GM10248 (cell line): Measurements from ENCODE around the gene ANTKMT.

Experiments
- CTCF ChIA-PET: fragments of 300-600 bp; sonication (Branson Sonifier 250); formaldehyde crosslinking; extraction: SDS; loops from one replicate; lab custom pipeline; 2021; ENCODE audit warnings: antibody characterized with exemption; lab: Yijun Ruan, JAX
- POLR2A ChIA-PET: fragments of 350-650 bp; sonication (Branson Sonifier 250); formaldehyde crosslinking; extraction: SDS; loops from one replicate; lab custom pipeline; 2020; ENCODE audit warnings: antibody characterized with exemption; lab: Yijun Ruan, JAX
- DNase-seq: peaks from one replicate; pipeline ENCODE4 v3.0.0; 2012; ENCODE audit errors: extremely low spot score
- TF ChIP-seq, protein P1 (sequence below): IDR thresholded peaks from 2 replicates; pipeline ENCODE4 v1.5.1; 2012; ENCODE audit warnings: mild to moderate bottlenecking, low read depth; ENCODE audit errors: extremely low read depth, missing control alignments, control extremely low read depth

ANTKMT gene

DNA sequence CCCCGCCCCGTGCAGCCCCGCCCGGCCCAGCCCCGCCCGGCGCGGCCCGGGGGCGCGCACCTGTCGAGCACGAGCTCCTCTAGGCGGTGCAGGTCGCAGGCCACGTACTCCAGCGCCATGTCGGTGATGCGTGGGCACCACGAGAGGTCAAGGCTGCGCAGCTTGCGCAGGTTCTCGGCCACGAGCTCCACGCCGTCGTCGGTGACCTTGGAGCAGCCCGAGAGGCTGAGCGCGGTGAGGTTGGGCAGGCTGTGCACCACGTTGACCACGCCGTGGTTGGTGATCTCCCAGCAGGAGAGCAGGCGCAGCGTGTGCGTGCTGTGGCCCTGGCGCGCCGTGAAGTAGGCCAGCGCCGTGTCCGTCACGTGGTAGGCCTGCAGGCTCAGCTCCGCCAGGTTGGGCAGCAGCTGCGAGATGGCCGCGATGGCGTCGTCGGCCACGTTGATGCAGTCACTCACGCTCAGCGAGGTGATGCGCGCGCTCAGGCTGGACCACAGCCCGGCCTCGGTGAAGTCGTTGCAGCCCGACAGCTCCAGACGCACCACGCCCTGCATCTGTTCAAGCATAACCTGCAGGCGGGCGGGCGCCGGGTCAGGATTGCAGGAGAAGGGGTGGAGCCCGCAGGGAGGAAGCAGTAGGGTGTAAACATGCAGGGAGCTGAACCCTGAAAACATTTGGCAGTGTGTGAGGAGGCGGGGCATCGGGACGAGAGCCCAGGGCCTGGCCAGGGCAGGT lies 25.4 kb upstream of the ANTKMT start:
- POLR2A ChIA-PET: interaction anchor here (0.5 kb wide), 1 partner anchor 113 kb away, joined by 4 read pairs; no protein-coding TSS in a partner anchor
- DNase-seq: peak; percentile 83
- TF ChIP-seq, protein P1, sequence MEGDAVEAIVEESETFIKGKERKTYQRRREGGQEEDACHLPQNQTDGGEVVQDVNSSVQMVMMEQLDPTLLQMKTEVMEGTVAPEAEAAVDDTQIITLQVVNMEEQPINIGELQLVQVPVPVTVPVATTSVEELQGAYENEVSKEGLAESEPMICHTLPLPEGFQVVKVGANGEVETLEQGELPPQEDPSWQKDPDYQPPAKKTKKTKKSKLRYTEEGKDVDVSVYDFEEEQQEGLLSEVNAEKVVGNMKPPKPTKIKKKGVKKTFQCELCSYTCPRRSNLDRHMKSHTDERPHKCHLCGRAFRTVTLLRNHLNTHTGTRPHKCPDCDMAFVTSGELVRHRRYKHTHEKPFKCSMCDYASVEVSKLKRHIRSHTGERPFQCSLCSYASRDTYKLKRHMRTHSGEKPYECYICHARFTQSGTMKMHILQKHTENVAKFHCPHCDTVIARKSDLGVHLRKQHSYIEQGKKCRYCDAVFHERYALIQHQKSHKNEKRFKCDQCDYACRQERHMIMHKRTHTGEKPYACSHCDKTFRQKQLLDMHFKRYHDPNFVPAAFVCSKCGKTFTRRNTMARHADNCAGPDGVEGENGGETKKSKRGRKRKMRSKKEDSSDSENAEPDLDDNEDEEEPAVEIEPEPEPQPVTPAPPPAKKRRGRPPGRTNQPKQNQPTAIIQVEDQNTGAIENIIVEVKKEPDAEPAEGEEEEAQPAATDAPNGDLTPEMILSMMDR: no peak
- CTCF ChIA-PET: interaction anchor here (1.0 to 1.6 kb wide), 5 partner anchors 11 to 89 kb away, joined by 3 to 8 read pairs (median 4); partner anchors contain the start of genes JMJD8 and METRN

DNA sequence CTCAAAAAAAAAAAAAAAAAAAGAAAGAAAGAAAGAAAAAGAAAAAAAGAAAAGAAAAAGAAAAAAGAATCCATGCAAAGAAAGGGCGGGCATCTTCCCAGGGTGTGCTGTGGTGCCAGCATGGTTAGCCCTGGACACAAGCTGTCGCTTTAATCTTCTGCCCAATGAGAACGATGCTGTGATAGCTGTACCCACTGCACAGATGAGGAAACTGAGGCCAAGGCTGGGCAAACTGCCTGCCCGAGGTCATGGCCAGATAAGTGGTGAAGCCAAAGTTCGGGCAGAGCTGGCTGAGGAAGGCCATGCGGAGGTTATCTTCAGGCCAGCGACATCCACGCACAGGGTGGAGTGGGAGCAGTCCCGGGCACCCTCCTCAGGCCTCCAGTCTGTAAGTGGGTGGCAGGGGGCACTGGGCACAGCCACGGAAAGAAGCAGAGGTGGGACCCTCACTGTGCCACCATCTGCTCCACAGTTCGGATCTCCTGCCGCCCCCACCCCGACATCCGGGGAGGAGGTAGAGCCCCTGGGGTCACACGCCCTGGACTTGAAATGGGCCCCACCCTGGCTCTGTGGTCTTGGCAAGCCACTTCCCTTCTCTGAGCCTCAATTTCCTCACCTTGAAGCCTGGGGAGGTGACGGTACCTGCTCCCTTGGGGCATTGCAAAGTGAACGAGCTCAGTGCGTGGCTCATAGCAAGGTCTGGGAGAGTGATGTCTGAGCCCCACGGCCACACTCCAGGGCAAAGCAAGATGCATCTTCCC lies 21.9 kb upstream of the ANTKMT start:
- CTCF ChIA-PET: interaction anchor here (0.9 kb wide), 1 partner anchor 86 kb away, joined by 4 read pairs; no protein-coding TSS in a partner anchor
- POLR2A ChIA-PET: no interaction called here
- TF ChIP-seq, protein P1: no peak
- no peak for DNase-seq

DNA sequence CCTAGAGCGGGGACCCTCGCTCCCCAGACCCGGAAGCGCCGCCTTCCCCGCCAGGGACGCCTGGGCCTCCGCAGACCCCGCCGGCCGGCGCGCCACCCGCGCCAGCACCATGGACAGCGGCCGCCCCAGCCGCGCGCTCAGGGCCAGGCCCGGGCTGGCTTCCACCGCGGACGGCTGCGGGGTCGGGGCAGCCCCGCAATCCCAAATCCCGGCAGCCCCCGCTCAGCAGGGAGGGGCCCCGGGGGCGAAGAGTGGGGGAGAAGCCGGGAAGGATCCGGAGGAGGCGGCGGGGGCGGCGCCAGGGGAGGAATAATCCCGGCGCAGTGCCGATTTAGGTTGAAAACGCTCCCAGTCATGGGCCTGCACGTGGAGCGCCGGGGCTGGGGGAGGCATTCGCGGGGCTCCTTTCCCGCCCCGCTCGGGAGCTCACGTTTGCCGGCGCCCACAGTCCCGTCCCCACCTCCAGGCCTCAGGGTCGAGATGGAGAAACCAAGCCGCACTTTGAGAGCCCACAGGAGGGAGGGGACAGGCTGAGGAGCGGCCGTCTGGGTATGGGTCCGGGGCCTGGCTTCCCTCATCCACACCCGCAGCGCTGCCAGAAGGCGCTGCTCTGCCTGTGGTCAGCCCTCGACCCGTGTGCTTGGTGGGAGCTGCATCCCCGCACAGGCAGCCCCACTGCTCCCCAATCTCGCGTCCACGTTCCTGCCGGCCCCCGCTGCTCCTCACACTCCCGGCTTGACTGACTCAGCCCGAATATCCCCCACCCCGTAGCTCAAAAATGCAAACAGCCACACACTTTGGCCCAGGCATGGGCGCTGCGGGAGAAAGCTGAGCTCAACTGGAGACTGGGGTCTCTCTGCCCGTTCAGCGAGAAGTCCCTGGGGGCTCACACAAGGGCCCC lies 20.0 kb upstream of the ANTKMT start:
- peak; percentile 54 for DNase-seq
- TF ChIP-seq, protein P1: no peak
- CTCF ChIA-PET: interaction anchor here (2.7 to 3.8 kb wide), 2 partner anchors 11 to 84 kb away, joined by 7 to 13 read pairs; no protein-coding TSS in a partner anchor
- POLR2A ChIA-PET: no interaction called here

DNA sequence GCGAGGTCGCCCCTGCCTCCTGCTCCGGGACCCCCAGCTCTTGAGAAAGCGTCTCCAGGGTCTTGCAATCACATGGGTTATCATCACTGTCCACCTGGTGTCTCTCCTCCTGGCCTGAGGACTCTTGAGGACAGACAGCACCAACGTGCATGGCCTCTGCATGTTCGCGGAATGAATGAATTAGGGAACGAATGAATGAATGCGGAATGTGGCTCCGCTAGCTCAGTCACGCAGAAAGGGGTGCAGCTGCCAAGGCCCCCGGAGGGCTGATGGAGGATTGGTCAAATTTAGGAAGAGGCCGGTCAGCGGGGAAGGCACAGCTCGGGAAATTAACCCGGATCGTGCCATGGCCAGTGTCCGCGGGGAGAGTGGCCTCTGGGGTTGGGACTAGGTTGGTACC lies 18.6 kb upstream of the ANTKMT start:
- CTCF ChIA-PET: interaction anchor here (2.7 to 3.8 kb wide), 2 partner anchors 10 to 83 kb away, joined by 7 to 13 read pairs; no protein-coding TSS in a partner anchor
- no peak for DNase-seq
- POLR2A ChIA-PET: no interaction called here

DNA sequence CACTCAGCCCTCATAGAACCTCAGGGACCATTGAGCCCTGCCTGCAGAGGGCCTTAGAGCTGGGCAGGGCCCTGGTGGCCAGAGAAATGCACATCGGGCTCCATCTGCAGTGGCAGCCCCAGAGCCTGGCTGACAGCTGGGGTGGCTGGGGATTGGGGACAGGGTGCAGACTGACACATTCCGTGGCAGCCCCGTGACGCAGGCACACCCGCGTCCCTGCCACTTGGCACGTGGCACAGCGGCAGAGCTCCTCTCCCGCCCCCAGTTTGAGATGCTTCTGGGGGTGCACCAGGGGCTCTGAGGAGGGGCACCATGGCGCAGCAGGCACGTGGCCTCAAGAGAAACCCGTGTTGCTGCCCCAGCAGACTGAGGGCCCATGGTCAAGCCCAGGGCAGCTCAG lies 17.5 kb upstream of the ANTKMT start:
- CTCF ChIA-PET: interaction anchor here (1.0 to 3.8 kb wide), 3 partner anchors 9 to 82 kb away, joined by 3 to 13 read pairs (median 7); no protein-coding TSS in a partner anchor
- TF ChIP-seq, protein P1: no peak
- POLR2A ChIA-PET: no interaction called here
- no peak for DNase-seq

More for the DNA sequence above, 18.6 kb upstream of the ANTKMT start:
- TF ChIP-seq, protein P1: no peak
